Anterior cingulate cortex (tissue), 58 donors: Measurements from ENCODE around the gene F8A2.
"Not testable (repeated sequence)": the region's sequence is repeated elsewhere in the genome, so short reads cannot be mapped to it uniquely, and the experiment has no call there.

Experiments used
- DNase-seq, 58 donors: peaks; one replicate each; lab custom pipeline; 2025; lab: John Stamatoyannopoulos, UW

F8A2 gene

DNA sequence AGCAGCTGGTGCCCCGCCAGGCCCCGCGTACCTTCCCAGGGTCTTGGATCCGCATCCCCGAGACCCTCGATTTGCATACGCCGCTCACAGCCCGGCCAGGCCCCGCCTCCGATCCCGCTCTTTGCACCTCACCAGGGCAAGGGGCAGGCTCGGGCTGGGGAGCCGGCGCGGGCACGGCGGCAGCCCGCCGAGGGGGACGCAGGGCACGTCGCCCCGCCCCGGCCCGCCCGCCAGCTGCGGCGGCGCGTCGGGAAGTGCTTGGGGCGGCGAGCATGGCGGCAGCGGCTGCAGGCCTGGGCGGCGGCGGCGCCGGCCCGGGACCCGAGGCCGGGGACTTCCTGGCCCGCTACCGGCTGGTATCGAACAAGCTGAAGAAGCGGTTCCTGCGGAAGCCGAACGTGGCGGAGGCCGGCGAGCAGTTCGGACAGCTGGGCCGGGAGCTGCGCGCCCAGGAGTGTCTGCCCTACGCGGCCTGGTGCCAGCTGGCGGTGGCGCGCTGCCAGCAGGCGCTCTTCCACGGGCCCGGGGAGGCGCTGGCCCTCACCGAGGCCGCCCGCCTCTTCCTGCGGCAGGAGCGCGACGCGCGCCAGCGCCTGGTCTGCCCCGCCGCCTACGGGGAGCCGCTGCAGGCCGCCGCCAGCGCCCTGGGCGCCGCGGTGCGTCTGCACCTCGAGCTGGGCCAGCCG is at the start of gene F8A2:
F8A2 (plus strand) TSS at position 253 of the 686 bp plus-strand sequence; CDS start at position 273, 20 bp downstream.
- DNase-seq = not testable (repeated sequence)

DNA sequence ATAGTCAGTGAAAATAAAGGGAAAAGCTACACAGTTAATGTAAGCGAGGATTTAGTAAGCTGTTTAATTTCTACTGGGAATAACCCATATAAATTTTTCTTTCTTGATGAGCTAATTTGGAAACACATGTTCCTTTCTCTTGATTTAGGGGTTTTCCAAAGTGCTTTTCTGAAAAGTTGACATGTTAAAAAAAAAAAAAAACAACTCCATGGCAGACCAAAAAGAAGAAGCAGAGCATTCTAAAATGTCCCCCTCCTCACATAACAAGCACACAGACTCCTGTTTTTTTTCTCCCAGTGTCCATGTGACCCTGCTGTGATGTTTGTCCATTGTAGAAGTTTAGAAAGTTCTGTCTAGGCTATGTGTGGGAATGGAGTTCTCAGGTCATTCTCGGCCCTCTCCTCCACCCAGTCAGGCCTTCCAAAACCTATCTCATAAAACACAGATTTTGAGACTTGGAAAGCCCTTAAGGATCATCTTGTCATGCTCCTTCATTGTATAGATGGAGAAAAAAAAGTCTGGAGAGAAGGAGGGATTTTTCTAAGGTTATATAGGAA is 48.3 kb upstream of the F8A2 start:
- no peak for DNase-seq

DNA sequence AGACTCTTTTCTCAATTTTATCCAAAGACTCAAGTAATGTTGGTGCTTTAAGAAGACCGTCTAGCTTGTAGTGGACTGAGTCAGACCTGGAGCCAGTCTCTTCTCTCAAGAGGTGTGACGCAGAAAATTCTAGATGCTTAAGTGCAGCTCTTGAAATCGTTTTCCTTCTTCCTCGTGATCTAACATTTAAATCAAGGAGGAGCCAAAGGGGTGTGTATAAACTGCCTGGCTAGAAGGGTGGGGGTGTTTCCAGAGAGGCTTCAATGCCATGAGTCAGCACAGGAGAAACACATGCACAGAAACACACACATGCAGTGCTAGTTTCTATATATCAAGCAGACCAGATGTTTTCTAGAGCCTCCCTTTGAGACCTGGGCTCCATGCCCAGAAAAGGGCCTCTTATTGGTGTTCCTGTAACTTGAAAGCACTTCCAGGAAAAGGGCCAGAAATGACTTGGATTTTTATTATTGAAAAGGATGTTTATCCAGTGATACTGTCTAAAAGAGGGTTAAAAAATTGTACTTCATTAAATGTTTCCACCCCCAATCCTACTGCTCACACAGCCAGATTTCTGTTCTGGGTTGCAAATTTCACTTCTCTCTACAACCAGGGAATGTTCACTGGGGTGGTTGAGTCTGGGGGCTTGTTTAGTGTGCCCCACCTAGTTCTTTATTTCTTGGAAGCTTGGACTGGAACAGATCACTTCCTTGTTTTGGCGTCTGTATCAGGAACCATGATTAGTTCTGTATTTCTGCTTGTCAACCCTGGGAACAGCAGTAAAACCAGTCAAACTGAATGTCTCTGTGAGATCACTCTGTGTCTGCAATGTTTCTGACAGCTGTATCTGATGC is 47.2 kb upstream of the F8A2 start, which contains the start of gene CLIC2:
CLIC2 (minus strand) TSS at position 129 of the 851 bp plus-strand sequence. CDS start 187 bp downstream, outside the sequence.
- peak in 5 of 58 donors; percentile 1 to 5 (median 1) for DNase-seq

DNA sequence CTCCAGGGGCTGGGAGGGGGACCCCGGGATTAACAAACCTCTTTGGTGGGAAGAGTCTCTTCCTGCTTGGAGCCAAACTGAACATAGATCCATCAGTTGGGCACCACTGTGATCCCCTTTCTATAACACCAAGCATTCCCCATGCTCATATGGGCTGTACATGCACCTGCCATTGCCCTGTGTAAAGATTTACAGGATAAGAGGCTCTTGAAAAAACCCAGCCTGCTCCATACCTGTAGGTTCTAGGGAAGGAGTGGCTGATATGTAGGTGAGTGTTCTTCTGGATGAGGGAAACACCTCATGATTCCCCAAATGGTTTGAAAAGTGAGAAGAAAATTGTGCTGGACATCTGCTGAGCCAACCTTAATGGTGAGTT is 46.6 kb upstream of the F8A2 start:
- DNase-seq = not testable (repeated sequence)

DNA sequence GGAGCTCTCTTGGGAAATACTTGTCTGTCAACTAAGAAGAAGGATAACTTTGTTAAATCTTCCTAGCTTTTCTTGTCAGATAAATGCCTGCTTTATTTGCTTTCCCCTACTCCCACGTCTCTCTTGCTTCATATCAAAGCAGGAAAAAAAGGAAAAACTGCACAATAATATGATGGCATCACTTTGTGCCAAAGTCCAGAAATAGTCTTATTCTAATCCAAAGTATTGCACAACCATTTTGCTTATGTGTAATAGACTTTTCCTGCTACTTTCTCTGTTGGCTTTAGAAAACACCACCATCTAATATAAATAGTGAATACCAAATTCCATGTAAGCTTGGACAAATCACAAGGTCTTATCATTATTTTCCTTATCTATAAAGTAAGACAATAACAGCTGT is 36.2 kb upstream of the F8A2 start:
- DNase-seq = not testable (repeated sequence)

DNA sequence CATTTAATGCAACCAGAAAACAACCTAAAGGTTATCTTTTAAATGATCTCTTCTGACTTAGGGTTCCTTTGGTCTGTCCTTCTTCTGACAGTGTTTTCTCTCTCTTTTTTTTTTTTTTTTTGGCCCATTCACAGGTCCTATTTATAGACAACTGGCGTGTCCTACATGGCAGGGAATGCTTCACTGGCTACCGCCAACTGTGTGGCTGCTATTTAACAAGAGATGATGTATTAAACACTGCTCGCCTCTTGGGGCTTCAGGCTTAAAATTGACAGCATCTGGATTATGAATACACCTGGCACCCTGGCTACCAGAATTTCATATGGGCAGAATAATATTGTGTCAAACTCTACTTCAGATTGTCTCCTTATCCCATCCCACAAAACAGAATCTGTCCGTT is 32.4 kb upstream of the F8A2 start:
- DNase-seq = not testable (repeated sequence)

DNA sequence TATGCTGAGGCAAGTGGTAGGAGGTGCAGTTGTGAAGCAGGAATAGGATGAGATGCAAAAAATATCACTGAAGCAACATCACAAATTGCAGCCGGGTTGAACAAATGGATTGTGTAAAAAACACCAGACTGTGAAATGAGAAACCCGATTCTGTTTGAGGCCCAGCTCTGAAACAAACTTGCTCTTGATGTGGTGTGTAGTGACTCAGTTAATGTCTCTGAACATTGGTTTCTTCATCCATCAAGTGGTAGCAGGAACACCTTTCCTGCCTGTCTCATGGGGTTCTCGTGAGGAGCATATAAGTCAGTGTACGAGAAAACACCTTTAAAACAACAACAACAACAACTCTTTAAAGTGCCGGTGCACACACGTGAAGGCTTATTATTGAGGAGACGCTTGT is 18.2 kb upstream of the F8A2 start:
- DNase-seq = not testable (repeated sequence)

DNA sequence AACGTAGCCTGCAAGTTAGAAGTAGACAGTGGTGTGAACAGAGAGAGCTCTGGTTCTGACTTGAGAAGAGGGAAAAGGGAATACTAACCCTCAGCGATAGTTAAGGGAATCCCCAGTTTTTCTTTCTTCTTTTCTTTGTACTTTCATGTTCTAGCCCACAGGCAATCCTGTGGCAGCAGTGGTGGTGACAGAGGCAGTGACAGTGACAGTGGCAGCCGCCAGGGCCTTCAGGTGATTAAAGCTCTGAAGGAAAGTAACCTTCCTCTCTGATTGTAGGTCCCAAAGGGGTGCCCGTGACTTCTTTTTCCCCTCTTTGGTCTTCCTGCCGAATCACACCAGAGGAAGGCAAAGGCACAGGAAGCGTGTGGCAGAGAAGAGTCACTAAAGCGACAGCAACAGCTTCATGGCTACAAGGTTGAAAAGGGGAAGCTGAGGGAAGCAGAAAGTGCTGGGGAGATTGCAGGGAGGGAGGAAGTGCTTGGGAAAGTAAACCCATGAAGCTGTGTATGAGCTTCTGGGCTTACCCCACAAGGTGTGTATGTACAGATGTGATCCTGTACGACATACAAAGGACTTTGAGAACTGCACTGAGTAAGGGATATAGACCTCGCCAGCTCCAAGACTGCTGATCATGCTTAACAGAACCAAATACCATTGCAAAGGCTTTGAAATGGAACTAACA is 8.0 kb upstream of the F8A2 start:
- DNase-seq = not testable (repeated sequence)

DNA sequence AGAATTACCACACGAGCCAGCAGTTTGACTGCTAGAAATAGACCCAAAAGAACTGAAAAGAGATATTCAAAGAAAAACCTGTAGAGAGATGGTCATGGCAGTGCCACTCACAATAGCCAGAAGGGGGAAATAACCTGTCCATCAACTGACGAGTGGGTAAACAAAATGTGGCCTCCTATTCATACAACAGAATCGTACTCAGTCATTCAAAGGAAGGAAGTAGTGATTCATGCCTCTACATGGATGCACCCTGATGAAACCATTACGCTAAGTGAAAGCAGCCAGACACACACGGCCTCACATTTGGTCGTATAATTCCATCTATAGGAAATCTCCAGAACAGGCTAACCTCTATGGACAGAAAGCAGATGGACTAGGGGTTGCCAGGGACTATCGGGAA is 2.1 kb upstream of the F8A2 start:
- not testable (repeated sequence) for DNase-seq

DNA sequence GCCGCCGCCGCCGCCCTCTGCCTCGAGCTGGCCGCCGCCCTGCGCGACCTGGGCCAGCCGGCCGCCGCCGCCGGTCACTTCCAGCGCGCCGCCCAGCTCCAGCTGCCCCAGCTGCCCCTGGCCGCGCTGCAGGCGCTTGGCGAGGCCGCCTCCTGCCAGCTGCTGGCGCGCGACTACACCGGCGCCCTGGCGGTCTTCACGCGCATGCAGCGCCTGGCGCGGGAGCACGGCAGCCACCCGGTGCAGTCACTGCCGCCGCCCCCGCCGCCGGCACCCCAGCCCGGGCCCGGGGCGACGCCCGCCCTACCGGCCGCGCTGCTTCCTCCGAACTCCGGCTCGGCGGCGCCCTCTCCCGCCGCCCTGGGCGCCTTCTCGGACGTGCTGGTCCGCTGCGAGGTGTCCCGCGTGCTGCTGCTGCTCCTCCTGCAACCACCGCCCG is 653 bp downstream of the F8A2 start:
- not testable (repeated sequence) for DNase-seq

DNA sequence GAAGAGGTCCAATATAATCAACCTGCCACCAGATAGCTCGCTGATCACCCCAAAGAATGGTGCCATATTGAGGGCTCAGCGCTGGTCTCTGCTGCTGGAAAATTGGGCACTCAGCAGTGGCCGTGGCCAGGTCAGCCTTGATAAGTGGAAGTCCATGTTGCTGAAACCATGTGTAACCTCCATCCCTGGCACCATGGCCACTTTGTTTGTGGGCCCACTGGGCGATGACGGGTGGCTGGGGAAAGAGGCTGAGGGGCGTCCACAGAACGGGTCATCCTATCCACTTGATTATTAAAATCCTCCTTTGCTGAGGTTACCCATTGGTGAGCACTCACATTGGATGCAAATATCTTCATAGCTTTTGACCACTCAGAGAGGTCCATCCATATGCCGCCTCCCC is 7.7 kb downstream of the F8A2 start:
- DNase-seq = no peak

DNA sequence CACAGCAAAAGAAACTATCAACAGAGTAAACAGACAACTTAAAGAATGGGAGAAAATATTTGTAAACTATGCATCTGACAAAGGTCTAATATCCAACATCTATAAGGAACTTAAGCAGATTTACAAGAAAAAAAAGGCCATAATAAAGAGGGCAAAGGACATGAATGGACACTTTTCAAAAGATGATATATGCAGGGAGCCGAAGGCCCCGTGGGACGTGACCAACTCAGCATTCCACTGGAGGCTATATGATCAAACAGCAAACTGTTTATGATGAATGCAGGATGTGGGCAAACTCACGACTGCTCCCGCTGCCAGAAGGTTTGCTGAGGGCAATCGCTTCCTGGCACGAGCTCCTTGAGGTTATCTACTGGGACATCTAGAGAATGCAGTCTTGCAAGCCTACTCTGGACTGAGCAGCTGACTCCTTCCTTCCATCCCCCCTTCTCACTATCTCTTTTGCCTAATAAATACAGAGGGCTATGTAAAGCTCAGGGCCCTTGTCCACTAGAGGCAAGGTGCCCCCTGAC is 12.9 kb downstream of the F8A2 start:
- DNase-seq = not testable (repeated sequence)

DNA sequence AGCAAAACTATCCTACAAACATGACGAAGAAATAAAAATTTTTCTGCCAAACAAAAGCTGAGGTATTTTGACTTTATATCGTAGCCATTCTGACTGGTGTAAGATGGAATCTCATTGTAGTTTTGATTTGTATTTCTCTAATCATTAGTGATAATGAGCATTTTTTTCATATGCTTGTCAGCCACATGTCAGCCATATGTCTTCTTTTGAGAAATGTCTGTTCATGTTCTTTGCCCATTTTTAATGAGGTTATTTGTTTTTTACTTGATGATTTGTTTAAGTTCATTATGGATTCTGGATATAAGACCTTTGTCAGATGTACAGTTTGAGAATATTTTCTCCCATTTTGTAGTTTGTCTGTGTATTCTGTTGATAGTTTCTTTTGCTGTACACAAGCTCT is 24.5 kb downstream of the F8A2 start:
- no peak for DNase-seq

DNA sequence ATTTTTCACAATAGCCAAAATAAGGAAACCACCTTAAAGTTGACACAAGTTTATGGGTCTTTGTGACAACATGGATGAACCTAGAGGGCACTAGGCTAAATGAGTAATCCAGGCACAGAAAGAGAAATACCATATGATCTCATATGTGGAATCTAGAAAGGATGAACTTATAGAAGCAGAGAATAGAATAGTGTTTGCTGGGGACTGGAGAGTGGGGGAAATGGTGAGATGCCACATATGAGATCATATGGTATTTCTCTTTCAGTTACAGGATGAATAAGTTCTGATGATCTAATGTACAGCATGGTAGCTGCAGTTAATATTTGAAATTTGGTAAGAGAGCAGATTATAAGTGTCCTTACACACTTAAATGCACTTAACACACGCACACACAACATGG is 35.9 kb downstream of the F8A2 start:
- no peak for DNase-seq
